GM23338 (cell line): ENCODE data around the gene CTNNA3. TPM values are rescaled to one million over a fixed set of nuclear protein-coding genes. Genes with fewer than 3 reads are reported as not detected.

Experiments
- ATAC-seq: fragments of 200-7000 bp; cut with Tn5 transposase; 3 replicates; pipeline ENCODE4 v1.9.1; 2020
- DNase-seq: peaks from one replicate; pipeline ENCODE4 v3.0.0-alpha.2; 2015; ENCODE audit warnings: low spot score
- H2AFZ ChIP-seq: fragments of 200-600 bp; sonication (generic); 2 replicates; pipeline ENCODE4 v1.8.0; 2016; ENCODE audit warnings: antibody characterized with exemption, mild to moderate bottlenecking, moderate library complexity
- H3F3A ChIP-seq: fragments of 200-600 bp; sonication (generic); replicated peaks from 2 replicates; pipeline ENCODE4 v1.8.0; 2017; ENCODE audit warnings: antibody characterized with exemption, mixed run types, low read depth
- H3K27ac ChIP-seq: fragments of 200-600 bp; sonication (generic); 2 replicates; pipeline ENCODE4 v1.6.1; 2016; ENCODE audit warnings: low read depth
- H3K27me3 ChIP-seq: fragments of 200-600 bp; sonication (generic); 2 replicates; pipeline ENCODE4 v1.8.0; 2016; ENCODE audit warnings: mild to moderate bottlenecking, mixed run types, moderate library complexity; ENCODE audit not compliant: insufficient read depth
- H3K36me3 ChIP-seq: fragments of 200-600 bp; sonication (generic); 2 replicates; pipeline ENCODE4 v1.8.0; 2016; ENCODE audit warnings: mild to moderate bottlenecking; ENCODE audit not compliant: insufficient read depth
- H3K4me1 ChIP-seq: fragments of 200-600 bp; sonication (generic); 2 replicates; pipeline ENCODE4 v1.8.0; 2016; ENCODE audit warnings: mild to moderate bottlenecking, moderate library complexity; ENCODE audit not compliant: insufficient read depth
- H3K4me2 ChIP-seq: fragments of 200-600 bp; sonication (generic); 2 replicates; pipeline ENCODE4 v1.7.1; 2017; ENCODE audit warnings: mixed run types
- H3K4me3 ChIP-seq: fragments of 200-600 bp; sonication (generic); 2 replicates; pipeline ENCODE4 v1.6.1; 2016; ENCODE audit warnings: mixed run types
- H3K79me2 ChIP-seq: fragments of 200-600 bp; sonication (generic); replicated peaks from 2 replicates; pipeline ENCODE4 v1.8.0; 2017; ENCODE audit warnings: mild to moderate bottlenecking; ENCODE audit not compliant: insufficient read depth
- H3K9me2 ChIP-seq: fragments of 200-600 bp; sonication (generic); 2 replicates; pipeline ENCODE4 v1.8.0; 2017; ENCODE audit not compliant: insufficient read depth
- H4K20me1 ChIP-seq: fragments of 200-600 bp; sonication (generic); replicated peaks from 2 replicates; pipeline ENCODE4 v1.8.0; 2017; ENCODE audit warnings: mild to moderate bottlenecking; ENCODE audit not compliant: insufficient read depth
- H3K27ac Mint-ChIP-seq: 2 replicates; pipeline ENCODE4 v1.8.0; 2020; ENCODE audit warnings: inconsistent platforms, mild to moderate bottlenecking, moderate library complexity, mixed read lengths
- H3K27me3 Mint-ChIP-seq: 3 replicates; pipeline ENCODE4 v1.8.0; 2022; ENCODE audit warnings: low read depth, mild to moderate bottlenecking, moderate library complexity, mixed read lengths, inconsistent platforms; ENCODE audit not compliant: insufficient read depth, poor library complexity
- H3K36me3 Mint-ChIP-seq: 3 replicates; pipeline ENCODE4 v1.8.0; 2021; ENCODE audit warnings: low read depth, mild to moderate bottlenecking, inconsistent platforms, moderate library complexity, mixed read lengths
- H3K4me1 Mint-ChIP-seq: 3 replicates; pipeline ENCODE4 v1.8.0; 2020; ENCODE audit warnings: mild to moderate bottlenecking, inconsistent platforms, mixed read lengths
- H3K4me3 Mint-ChIP-seq: 3 replicates; pipeline ENCODE4 v1.8.0; 2021; ENCODE audit warnings: moderate library complexity, mild to moderate bottlenecking, inconsistent platforms, mixed read lengths
- H3K9me3 Mint-ChIP-seq: 3 replicates; pipeline ENCODE4 v1.8.0; 2020; ENCODE audit warnings: moderate library complexity, mild to moderate bottlenecking, inconsistent platforms, mixed read lengths
- CREB1 ChIP-seq: fragments of 250-450 bp; sonication (Bioruptor Pico); IDR thresholded peaks from 2 replicates; pipeline ENCODE4 v1.5.0; 2020; ENCODE audit warnings: low read depth, mild to moderate bottlenecking, moderate library complexity
- CTCF ChIP-seq, 2 experiments: fragments of 200-600 bp in 1 of 2; sonication (generic) in 1 of 2; conservative IDR thresholded peaks; 2 replicates each; pipeline versions ENCODE4 v1.5.1 to v1.6.1; 2016 to 2017; ENCODE audit warnings: antibody characterized with exemption in 2 of 2, low read depth in 2 of 2, mild to moderate bottlenecking in 2 of 2, moderate library complexity in 1 of 2
- ETS1 ChIP-seq: IDR thresholded peaks from 2 replicates; pipeline ENCODE4 v1.6.1; 2016; ENCODE audit warnings: antibody characterized with exemption
- EZH2 ChIP-seq: fragments of 200-600 bp; sonication (generic); IDR thresholded peaks from one replicate; pipeline ENCODE4 v1.8.0; 2017; ENCODE audit warnings: antibody characterized with exemption, mild to moderate bottlenecking, low read depth; ENCODE audit not compliant: unreplicated experiment
- EZH2phosphoT487 ChIP-seq: fragments of 200-600 bp; sonication (generic); IDR thresholded peaks from one replicate; pipeline ENCODE4 v1.8.1; 2018; ENCODE audit warnings: antibody characterized with exemption; ENCODE audit not compliant: unreplicated experiment
- JUNB ChIP-seq: IDR thresholded peaks from one replicate; pipeline ENCODE4 v1.6.1; 2016; ENCODE audit warnings: antibody characterized with exemption; ENCODE audit not compliant: unreplicated experiment
- NANOG ChIP-seq: IDR thresholded peaks from 2 replicates; pipeline ENCODE4 v1.6.1; 2016; ENCODE audit warnings: antibody characterized with exemption, borderline replicate concordance
- POLR2AphosphoS5 ChIP-seq: IDR thresholded peaks from 2 replicates; pipeline ENCODE4 v1.6.1; 2016; ENCODE audit warnings: antibody characterized with exemption, low read depth
- REST ChIP-seq: IDR thresholded peaks from one replicate; pipeline ENCODE4 v1.6.1; 2018; ENCODE audit warnings: antibody characterized with exemption; ENCODE audit not compliant: unreplicated experiment
- STAT1 ChIP-seq: IDR thresholded peaks from one replicate; pipeline ENCODE4 v1.6.1; 2016; ENCODE audit warnings: antibody characterized with exemption; ENCODE audit not compliant: unreplicated experiment
- ZNF114 ChIP-seq: fragments of 250-450 bp; sonication (Bioruptor Pico); IDR thresholded peaks from 2 replicates; pipeline ENCODE4 v1.5.0; 2020; ENCODE audit warnings: mild to moderate bottlenecking, moderate library complexity
- ZNF331 ChIP-seq: fragments of 250-450 bp; sonication (Bioruptor Pico); IDR thresholded peaks from 2 replicates; pipeline ENCODE4 v1.5.0; 2020; ENCODE audit warnings: low read depth, mild to moderate bottlenecking, moderate library complexity
- ZNF462 ChIP-seq: fragments of 250-450 bp; sonication (Bioruptor Pico); IDR thresholded peaks from 2 replicates; pipeline ENCODE4 v1.5.0; 2020; ENCODE audit warnings: mild to moderate bottlenecking, moderate library complexity
- polyA plus RNA-seq: library from polyadenylated mRNA; unstranded; fragments of >200 nt; fragmentation: Nextera tagmentation; extraction: Ambion mirVana; gene quantifications from 2 replicates; pipeline ENCODE4 v1.2.1, GENCODE V29; 2016
- total RNA-seq: library from RNA; depleted of rRNA; stranded (reverse); fragments of >200 nt; shearing (Covaris generic); gene quantifications from 2 replicates; pipeline ENCODE4 v1.2.3, GENCODE V29; 2014

Gene CTNNA3
- total and polyA plus RNA-seq, 2 experiments from 2014 or later, result 0.71 to 3.3 TPM

GRCh38 chr10:67618116-67618515, 77.9 kb downstream of the CTNNA3 start:
- Mint-ChIP-seq H3K9me3 (peaks cover 14% of the 10 kb centered on the region), H3K36me3 (peaks cover 4% of the 10 kb centered on the region; the same call in 2 of the 3 replicates), H3K27me3 (peaks cover 5% of the 10 kb centered on the region), H3K27ac (no peak overlapping the region), H3K4me1 (no peaks in the 10 kb centered on the region), H3K4me3 (no peak overlapping the region)
- Histone ChIP-seq H3K36me3 (no peaks in the 10 kb centered on the region; the same call in 1 of the 2 replicates), H3K4me3 (no peak overlapping the region), H4K20me1 (no peaks in the 10 kb centered on the region), H3K27me3 (no peaks in the 10 kb centered on the region), H3K4me1 (no peaks in the 10 kb centered on the region), H3K9me2 (no peaks in the 10 kb centered on the region; the same call in 1 of the 2 replicates), H3K4me2 (no peak overlapping the region), H3K27ac (no peak overlapping the region), H2AFZ (no peak overlapping the region), H3K79me2 (no peaks in the 10 kb centered on the region), H3F3A (no peaks in the 10 kb centered on the region)
- no peak for TF ChIP-seq POLR2AphosphoS5
- TF ChIP-seq CREB1 (CRISPR knock-in tag), result no peak
- no peak for TF ChIP-seq EZH2
- TF ChIP-seq EZH2phosphoT487, result no peak
- TF ChIP-seq REST, result no peak
- no peak for TF ChIP-seq STAT1
- TF ChIP-seq ETS1, result no peak
- TF ChIP-seq ZNF331, result no peak
- TF ChIP-seq ZNF114 (CRISPR knock-in tag), result no peak
- no peak for TF ChIP-seq NANOG
- no peak for TF ChIP-seq CTCF (conservative IDR thresholded peaks at IDR 0.05; ENCODE audit: low read depth in 2 of 2)
- no peak for TF ChIP-seq ZNF462 (CRISPR knock-in tag)
- TF ChIP-seq JUNB, result no peak
- ATAC-seq, result no peak
- no peak for DNase-seq
